HG03457 (cell line): ENCODE measurements around the gene TEKT5.
"Not testable (repeated sequence)": the region's sequence is repeated elsewhere in the genome, so short reads cannot be mapped to it uniquely, and the experiment has no call there.

Experiments
- ATAC-seq: cut with Tn5 transposase; IDR thresholded peaks from one replicate; pipeline ENCODE4 v1.9.1; 2021; ENCODE audit warnings: moderate number of reproducible peaks; ENCODE audit not compliant: unreplicated experiment

Gene TEKT5

GRCh38 chr16:10635365-10636021 lies 59.2 kb downstream of the TEKT5 start:
- ATAC-seq: no peak

- not testable (repeated sequence) for ATAC-seq
Observed at GRCh38 chr16:10633429-10633828, 61.3 kb downstream of the TEKT5 start.

- ATAC-seq: no peak
Observed at GRCh38 chr16:10631886-10632285, 62.8 kb downstream of the TEKT5 start.

GRCh38 chr16:10629592-10629963 lies 65.2 kb downstream of the TEKT5 start:
- no peak for ATAC-seq

- no peak for ATAC-seq
Observed at GRCh38 chr16:10625595-10626357, 69.0 kb downstream of the TEKT5 start.

GRCh38 chr16:10624527-10624926 lies 70.2 kb downstream of the TEKT5 start:
- no peak for ATAC-seq

- no peak for ATAC-seq
Observed at GRCh38 chr16:10623059-10623458, 71.7 kb downstream of the TEKT5 start.

- no peak for ATAC-seq
Observed at GRCh38 chr16:10622036-10622921, 72.5 kb downstream of the TEKT5 start.

GRCh38 chr16:10621216-10621949 lies 73.3 kb downstream of the TEKT5 start:
- ATAC-seq: not testable (repeated sequence)

GRCh38 chr16:10620120-10620519 lies 74.6 kb downstream of the TEKT5 start:
- ATAC-seq: no peak

- no peak for ATAC-seq
Observed at GRCh38 chr16:10619271-10619849, 75.4 kb downstream of the TEKT5 start.

- no peak for ATAC-seq
Observed at GRCh38 chr16:10618710-10619209, 76.0 kb downstream of the TEKT5 start.

GRCh38 chr16:10617662-10618420 lies 76.9 kb downstream of the TEKT5 start:
- no peak for ATAC-seq

- no peak for ATAC-seq
Observed at GRCh38 chr16:10616756-10617640, 77.7 kb downstream of the TEKT5 start.

GRCh38 chr16:10616419-10616755 lies 78.3 kb downstream of the TEKT5 start:
- no peak for ATAC-seq

- ATAC-seq: no peak
Observed at GRCh38 chr16:10614685-10615084, 80.0 kb downstream of the TEKT5 start.

- ATAC-seq: no peak
Observed at GRCh38 chr16:10613785-10614485, 80.8 kb downstream of the TEKT5 start.

GRCh38 chr16:10612649-10613179 lies 82.0 kb downstream of the TEKT5 start:
- no peak for ATAC-seq
